Thyroid gland (tissue), 4 donors: Measurements from ENCODE around the gene PTPRN2. TPM values are rescaled to one million over a fixed set of nuclear protein-coding genes. Genes with fewer than 3 reads are reported as not detected.

Source experiments
- DNase-seq, 2 donors: peaks; one replicate each; pipeline ENCODE4 v3.0.0-alpha.2; 2019
- H3K27ac ChIP-seq, 3 donors: fragments of 200-600 bp; sonication (generic); 1 replicate in 2 of 3; 2 replicates in 1 of 3; pipeline ENCODE4 v1.5.1; 2016 to 2019; ENCODE audit warnings: mild to moderate bottlenecking in 1 of 3, moderate library complexity in 1 of 3
- H3K27me3 ChIP-seq: fragments of 200-600 bp; sonication (generic); one replicate; pipeline ENCODE4 v1.5.1; 2019
- H3K36me3 ChIP-seq, 2 donors: fragments of 200-600 bp; sonication (generic); one replicate each; pipeline ENCODE4 v1.5.1; 2016 to 2019
- H3K4me1 ChIP-seq, 2 donors: fragments of 200-600 bp; sonication (generic); one replicate each; pipeline ENCODE4 v1.5.1; 2017 to 2019
- H3K4me3 ChIP-seq, 3 donors: fragments of 200-600 bp; sonication (generic); replicated peaks in 1 of 3; 1 replicate in 2 of 3; 2 replicates in 1 of 3; pipeline ENCODE4 v1.5.1; 2016; ENCODE audit warnings: mild to moderate bottlenecking in 1 of 3
- H3K9me3 ChIP-seq: fragments of 200-600 bp; sonication (generic); one replicate; pipeline ENCODE4 v1.5.1; 2017
- CTCF ChIP-seq, 6 experiments: fragments of 200-600 bp in 3 of 6; fragments of 450-650 bp in 3 of 6; sonication (generic) in 3 of 6; IDR thresholded peaks; one replicate each; pipeline ENCODE4 v1.5.1; 2016 to 2019; ENCODE audit warnings: antibody characterized with exemption in 6 of 6, mild to moderate bottlenecking in 2 of 6, inconsistent platforms in 1 of 6, moderate library complexity in 1 of 6
- POLR2A ChIP-seq, 2 donors: fragments of 450-650 bp; IDR thresholded peaks; one replicate each; pipeline ENCODE4 v1.6.1; 2017; ENCODE audit warnings: antibody characterized with exemption in 2 of 2, mild to moderate bottlenecking in 2 of 2, moderate library complexity in 1 of 2
- WGBS, 2 donors: methylation state at CpG; one replicate each; pipeline ENCODE4 v1.1.5; 2017; 5-methylcytosine and 5-hydroxymethylcytosine counted together
- intact Hi-C: fragments of 100-400 bp; cut with DNase I; formaldehyde crosslinking; loops from one replicate; pipeline ENCODE4 v1.15.1; 2023
- total RNA-seq, 4 donors: library from RNA; depleted of rRNA; stranded (reverse); fragments of >200 nt; gene quantifications; one replicate each; pipeline ENCODE4 v1.2.3, GENCODE V29; 2016

The PTPRN2 gene
- total RNA-seq, 4 donors from 2014 or later: 4.2 to 9.9 (median 7.7) TPM

GRCh38 chr7:157797361-157797760, 790.3 kb downstream of the PTPRN2 start:
- intact Hi-C loops: no loop called here
- no peaks in the 10 kb centered on the region for H3K36me3 ChIP-seq
- H3K4me1 ChIP-seq: no peaks in the 10 kb centered on the region
- no peaks in the 10 kb centered on the region for H3K27me3 ChIP-seq
- H3K9me3 ChIP-seq: no peaks in the 10 kb centered on the region
- TF ChIP-seq POLR2A (IDR thresholded peaks at IDR 0.05) (no peak), CTCF (IDR thresholded peaks at IDR 0.05) (no peak)
- WGBS, 2 donors: 77 to 85% methylated on average over 12 of the region's 12 CpGs
- no peak overlapping the region for H3K4me3 ChIP-seq
- no peak for DNase-seq
- H3K27ac ChIP-seq: no peak overlapping the region

GRCh38 chr7:157796846-157797245, 790.8 kb downstream of the PTPRN2 start:
- intact Hi-C loops: no loop called here

GRCh38 chr7:157795643-157796042, 792.0 kb downstream of the PTPRN2 start:
- 69 to 84% methylated on average over 10 of the region's 13 CpGs for WGBS, 2 donors
- Histone ChIP-seq H3K9me3 (no peaks in the 10 kb centered on the region), H3K4me1 (no peaks in the 10 kb centered on the region), H3K36me3 (no peaks in the 10 kb centered on the region), H3K4me3 (no peak overlapping the region), H3K27me3 (no peaks in the 10 kb centered on the region), H3K27ac (no peak overlapping the region)
- no peak for TF ChIP-seq POLR2A (IDR thresholded peaks at IDR 0.05)
- TF ChIP-seq CTCF (IDR thresholded peaks at IDR 0.05): no peak
- intact Hi-C loops: no loop called here
- no peak for DNase-seq

More at GRCh38 chr7:157796846-157797245, 790.8 kb downstream of the PTPRN2 start:
- Histone ChIP-seq H3K27ac (no peak overlapping the region), H3K4me1 (no peaks in the 10 kb centered on the region), H3K9me3 (no peaks in the 10 kb centered on the region), H3K36me3 (no peaks in the 10 kb centered on the region), H3K27me3 (no peaks in the 10 kb centered on the region), H3K4me3 (no peak overlapping the region)
- DNase-seq: no peak
- TF ChIP-seq POLR2A (IDR thresholded peaks at IDR 0.05): no peak
- TF ChIP-seq CTCF (IDR thresholded peaks at IDR 0.05): no peak
- WGBS, 2 donors: 87 to 91% methylated on average over 19 of the region's 19 CpGs

GRCh38 chr7:157795199-157795598, 792.4 kb downstream of the PTPRN2 start:
- intact Hi-C loops: no loop called here
- Histone ChIP-seq H3K9me3 (no peaks in the 10 kb centered on the region), H3K36me3 (no peaks in the 10 kb centered on the region), H3K27me3 (no peaks in the 10 kb centered on the region), H3K27ac (no peak overlapping the region), H3K4me1 (no peaks in the 10 kb centered on the region), H3K4me3 (no peak overlapping the region)
- no peak for DNase-seq
- TF ChIP-seq POLR2A (IDR thresholded peaks at IDR 0.05) (no peak), CTCF (IDR thresholded peaks at IDR 0.05) (no peak)
- WGBS, 2 donors: 48 to 64% methylated on average over 4 to 5 of the region's 5 CpGs

GRCh38 chr7:157794746-157795065, 792.9 kb downstream of the PTPRN2 start:
- intact Hi-C loops: no loop called here
- Histone ChIP-seq H3K36me3 (no peaks in the 10 kb centered on the region), H3K27me3 (no peaks in the 10 kb centered on the region), H3K27ac (no peak overlapping the region), H3K4me1 (no peaks in the 10 kb centered on the region), H3K4me3 (no peak overlapping the region), H3K9me3 (no peaks in the 10 kb centered on the region)
- WGBS, 2 donors: 69 to 84% methylated on average over 4 of the region's 4 CpGs
- TF ChIP-seq POLR2A (IDR thresholded peaks at IDR 0.05) (no peak), CTCF (IDR thresholded peaks at IDR 0.05) (no peak)
- no peak for DNase-seq
